PC-3 (cell line): ENCODE results near the gene ZNF487. TPM values are rescaled to one million over a fixed set of nuclear protein-coding genes. Genes with fewer than 3 reads are reported as not detected.
"Not testable (repeated sequence)": the region's sequence is repeated elsewhere in the genome, so short reads cannot be mapped to it uniquely, and the experiment has no call there.

Experiments
- ATAC-seq: fragments of 200-7000 bp; cut with Tn5 transposase; 2 replicates; pipeline ENCODE4 v1.9.1; 2020; ENCODE audit warnings: mild to moderate bottlenecking, moderate library complexity
- BruUV-seq: library from RNA; stranded (reverse); fragments of 400-500 nt; replicated peaks from 2 replicates; lab custom pipeline; 2021; lab: Mats Ljungman, UMichigan
- CTCF ChIA-PET: fragments of 300-600 bp; sonication (Branson Sonifier 250); formaldehyde crosslinking; loops from one replicate; lab custom pipeline; 2022; ENCODE audit warnings: antibody characterized with exemption; lab: Charles Lee
- POLR2A ChIA-PET: fragments of 300-600 bp; sonication (Branson Sonifier 250); formaldehyde crosslinking; loops from one replicate; lab custom pipeline; 2022; ENCODE audit warnings: antibody characterized with exemption; ENCODE audit not compliant: unreplicated experiment; lab: Charles Lee
- DNase-seq: peaks from one replicate; pipeline ENCODE4 v3.0.0-alpha.2; 2015
- H2AFZ ChIP-seq: fragments of 300-600 bp; sonication (generic); 2 replicates; pipeline ENCODE4 v1.6.0; 2016; ENCODE audit warnings: antibody characterized with exemption, low read length
- H3F3A ChIP-seq: fragments of 300-600 bp; sonication (generic); one replicate; pipeline ENCODE4 v1.6.0; 2017; ENCODE audit warnings: antibody characterized with exemption, low read length, control low read depth, mild to moderate bottlenecking; ENCODE audit not compliant: unreplicated experiment
- H3K27ac ChIP-seq: fragments of 300-600 bp; sonication (generic); 2 replicates; pipeline ENCODE4 v1.5.1; 2016; ENCODE audit warnings: mild to moderate bottlenecking, low read length
- H3K27me3 ChIP-seq: fragments of 300-600 bp; sonication (generic); 2 replicates; pipeline ENCODE4 v1.6.1; 2016; ENCODE audit warnings: low read length, mixed read lengths
- H3K36me3 ChIP-seq: fragments of 300-600 bp; sonication (generic); 2 replicates; pipeline ENCODE4 v1.6.1; 2016; ENCODE audit warnings: low read depth, mixed run types, low read length, mixed read lengths
- H3K4me1 ChIP-seq: fragments of 300-600 bp; sonication (generic); 2 replicates; pipeline ENCODE4 v1.5.1; 2016; ENCODE audit warnings: low read length; ENCODE audit not compliant: insufficient read depth
- H3K4me2 ChIP-seq: fragments of 300-600 bp; sonication (generic); 2 replicates; pipeline ENCODE4 v1.6.0; 2016; ENCODE audit warnings: low read length
- H3K4me3 ChIP-seq: fragments of 300-600 bp; sonication (generic); 2 replicates; pipeline ENCODE4 v1.5.1; 2016; ENCODE audit warnings: mild to moderate bottlenecking, low read length, mixed read lengths
- H3K79me2 ChIP-seq: fragments of 300-600 bp; sonication (generic); 2 replicates; pipeline ENCODE4 v1.6.1; 2017; ENCODE audit warnings: low read length, mixed read lengths
- H3K9ac ChIP-seq: fragments of 300-600 bp; sonication (generic); 2 replicates; pipeline ENCODE4 v1.6.0; 2016; ENCODE audit warnings: mild to moderate bottlenecking, low read length
- H3K9me2 ChIP-seq: fragments of 300-600 bp; sonication (generic); replicated peaks from 2 replicates; pipeline ENCODE4 v1.6.1; 2016; ENCODE audit warnings: mixed run types, low read length, mixed read lengths
- H3K9me3 ChIP-seq: fragments of 300-600 bp; sonication (generic); 2 replicates; pipeline ENCODE4 v1.6.1; 2016; ENCODE audit warnings: low read length, mixed read lengths
- H4K20me1 ChIP-seq: fragments of 300-600 bp; sonication (generic); 2 replicates; pipeline ENCODE4 v1.6.1; 2016; ENCODE audit warnings: low read length, mixed read lengths
- CTCF ChIP-seq: fragments of 300-600 bp; sonication (generic); conservative IDR thresholded peaks from 2 replicates; pipeline ENCODE4 v1.5.1; 2017; ENCODE audit warnings: antibody characterized with exemption, low read depth, mild to moderate bottlenecking, low read length
- EZH2 ChIP-seq: fragments of 300-600 bp; sonication (generic); IDR thresholded peaks from one replicate; pipeline ENCODE4 v1.6.1; 2017; ENCODE audit warnings: antibody characterized with exemption, mild to moderate bottlenecking, low read length; ENCODE audit not compliant: unreplicated experiment
- EZH2phosphoT487 ChIP-seq: fragments of 300-600 bp; sonication (generic); IDR thresholded peaks from 2 replicates; pipeline ENCODE4 v1.6.1; 2018; ENCODE audit warnings: mild to moderate bottlenecking, antibody characterized with exemption, low read length, borderline replicate concordance
- intact Hi-C: fragments of 100-400 bp; cut with micrococcal nuclease; formaldehyde crosslinking; loops from 2 replicates; pipeline ENCODE4 v1.9.0; 2023
- total RNA-seq: library from RNA; depleted of rRNA; stranded (reverse); fragments of >200 nt; gene quantifications from 2 replicates; pipeline ENCODE4 v1.2.3, GENCODE V29; 2014

ZNF487 gene
- total RNA-seq, 1 experiment from 2014 or later, result 9.4 TPM

- POLR2A ChIA-PET, result no interaction called here
These were observed 45.4 kb upstream of the ZNF487 start for GRCh38 chr10:43391496-43391895.

GRCh38 chr10:43392748-43393147 lies 44.2 kb upstream of the ZNF487 start:
- no peaks in the 10 kb centered on the region for H3K27me3 ChIP-seq
- H3K4me2 ChIP-seq, result no peak overlapping the region
- H3K79me2 ChIP-seq, result peaks cover 98% of the 10 kb centered on the region
- H2AFZ ChIP-seq, result no peak overlapping the region
- CTCF ChIA-PET, result no interaction called here
- no peaks in the 10 kb centered on the region for H3K9me3 ChIP-seq
- H3K9ac ChIP-seq, result no peak overlapping the region
- POLR2A ChIA-PET, result no interaction called here
- H3K27ac ChIP-seq, result no peak overlapping the region
- H3K9me2 ChIP-seq, result no peaks in the 10 kb centered on the region
- no peak overlapping the region for H3K4me3 ChIP-seq
- H3F3A ChIP-seq, result no peaks in the 10 kb centered on the region
- BruUV-seq, result no TSS peak
- DNase-seq (no peak), ATAC-seq (no peak)
- peaks cover 20% of the 10 kb centered on the region for H3K4me1 ChIP-seq
- intact Hi-C loops, result no loop called here
- peaks cover 73% of the 10 kb centered on the region for H3K36me3 ChIP-seq
- H4K20me1 ChIP-seq, result peaks cover 77% of the 10 kb centered on the region
- TF ChIP-seq CTCF (no peak), EZH2 (no peak), EZH2phosphoT487 (no peak)

More at GRCh38 chr10:43391496-43391895, 45.4 kb upstream of the ZNF487 start:
- H3K27ac ChIP-seq, result no peak overlapping the region
- H3K4me1 ChIP-seq, result peaks cover 16% of the 10 kb centered on the region
- DNase-seq (no peak), ATAC-seq (no peak)
- no peak overlapping the region for H3K9ac ChIP-seq
- H3F3A ChIP-seq, result no peaks in the 10 kb centered on the region
- no TSS peak for BruUV-seq
- H2AFZ ChIP-seq, result no peak overlapping the region
- no peak overlapping the region for H3K4me2 ChIP-seq
- peaks cover 93% of the 10 kb centered on the region for H3K79me2 ChIP-seq
- H3K9me3 ChIP-seq, result no peaks in the 10 kb centered on the region
- H3K9me2 ChIP-seq, result no peaks in the 10 kb centered on the region
- intact Hi-C loops, result loop anchor here (2.0 kb wide), 1 partner anchor 15 kb away; no protein-coding TSS in a partner anchor
- TF ChIP-seq CTCF (no peak), EZH2 (no peak), EZH2phosphoT487 (no peak)
- peaks cover 86% of the 10 kb centered on the region for H4K20me1 ChIP-seq
- no peak overlapping the region for H3K4me3 ChIP-seq
- CTCF ChIA-PET, result no interaction called here
- no peaks in the 10 kb centered on the region for H3K27me3 ChIP-seq
- peaks cover 85% of the 10 kb centered on the region for H3K36me3 ChIP-seq

GRCh38 chr10:43393186-43393585 lies 43.7 kb upstream of the ZNF487 start:
- Histone ChIP-seq H3K4me1 (peaks cover 24% of the 10 kb centered on the region), H3K36me3 (peaks cover 68% of the 10 kb centered on the region), H3K79me2 (peaks cover 98% of the 10 kb centered on the region), H4K20me1 (peaks cover 75% of the 10 kb centered on the region)
- H3K9me3 ChIP-seq, H3K27me3 ChIP-seq, H3K4me2 ChIP-seq, CTCF ChIA-PET, H2AFZ ChIP-seq, intact Hi-C loops, H3K4me3 ChIP-seq, BruUV-seq, POLR2A ChIA-PET, H3K9ac ChIP-seq, H3K9me2 ChIP-seq, DNase-seq, ATAC-seq, H3K27ac ChIP-seq, H3F3A ChIP-seq: not testable (repeated sequence)
